ENCODE measurements around the gene PSMD5. TPM values are rescaled to one million over a fixed set of nuclear protein-coding genes. Genes with fewer than 3 reads are reported as not detected.

PSMD5 gene
- polyA plus RNA-seq, 1 experiment, result 22.0 TPM

DNA sequence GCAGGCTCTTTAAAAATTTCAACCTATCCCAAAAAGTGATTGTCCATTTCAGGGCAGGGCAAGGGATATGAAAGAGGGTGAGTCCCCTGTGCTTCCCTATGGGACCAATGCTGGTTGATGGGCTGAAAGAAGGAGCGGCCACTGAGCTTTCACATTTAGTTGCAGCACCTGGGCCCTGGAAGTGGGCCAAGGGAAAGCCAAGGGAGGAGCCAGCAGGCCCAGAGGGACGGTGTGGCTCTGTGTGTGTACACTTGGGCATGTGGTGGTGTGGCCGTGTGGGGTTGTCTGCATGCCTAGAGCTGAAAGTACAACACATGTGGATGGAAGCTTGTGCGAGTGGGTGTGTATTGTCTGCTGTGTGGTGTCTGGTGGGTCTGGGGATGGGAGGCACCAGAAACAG is 14.0 kb upstream of the PSMD5 start:
- Histone ChIP-seq H3K27me3 (ENCODE audit: control insufficient read depth, insufficient read depth, low read length) (no peaks in the 10 kb centered on the region), H3K4me3 (ENCODE audit: low read depth, low read length) (no peak overlapping the region), H3K36me3 (ENCODE audit: control insufficient read depth, insufficient read depth, low read length) (peaks cover 15% of the 10 kb centered on the region)
- DNase-seq (ENCODE audit: low read depth), result no peak
- TF ChIP-seq, protein P1, sequence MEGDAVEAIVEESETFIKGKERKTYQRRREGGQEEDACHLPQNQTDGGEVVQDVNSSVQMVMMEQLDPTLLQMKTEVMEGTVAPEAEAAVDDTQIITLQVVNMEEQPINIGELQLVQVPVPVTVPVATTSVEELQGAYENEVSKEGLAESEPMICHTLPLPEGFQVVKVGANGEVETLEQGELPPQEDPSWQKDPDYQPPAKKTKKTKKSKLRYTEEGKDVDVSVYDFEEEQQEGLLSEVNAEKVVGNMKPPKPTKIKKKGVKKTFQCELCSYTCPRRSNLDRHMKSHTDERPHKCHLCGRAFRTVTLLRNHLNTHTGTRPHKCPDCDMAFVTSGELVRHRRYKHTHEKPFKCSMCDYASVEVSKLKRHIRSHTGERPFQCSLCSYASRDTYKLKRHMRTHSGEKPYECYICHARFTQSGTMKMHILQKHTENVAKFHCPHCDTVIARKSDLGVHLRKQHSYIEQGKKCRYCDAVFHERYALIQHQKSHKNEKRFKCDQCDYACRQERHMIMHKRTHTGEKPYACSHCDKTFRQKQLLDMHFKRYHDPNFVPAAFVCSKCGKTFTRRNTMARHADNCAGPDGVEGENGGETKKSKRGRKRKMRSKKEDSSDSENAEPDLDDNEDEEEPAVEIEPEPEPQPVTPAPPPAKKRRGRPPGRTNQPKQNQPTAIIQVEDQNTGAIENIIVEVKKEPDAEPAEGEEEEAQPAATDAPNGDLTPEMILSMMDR (IDR thresholded peaks at IDR 0.05; ENCODE audit: insufficient read depth, low read depth, low read length), result no peak
- ChIA-PET POLR2A (no interaction called here), CTCF (interaction anchor here (1.2 to 1.4 kb wide), 2 partner anchors 10 to 101 kb away, joined by 3 to 4 read pairs; no protein-coding TSS in a partner anchor)

DNA sequence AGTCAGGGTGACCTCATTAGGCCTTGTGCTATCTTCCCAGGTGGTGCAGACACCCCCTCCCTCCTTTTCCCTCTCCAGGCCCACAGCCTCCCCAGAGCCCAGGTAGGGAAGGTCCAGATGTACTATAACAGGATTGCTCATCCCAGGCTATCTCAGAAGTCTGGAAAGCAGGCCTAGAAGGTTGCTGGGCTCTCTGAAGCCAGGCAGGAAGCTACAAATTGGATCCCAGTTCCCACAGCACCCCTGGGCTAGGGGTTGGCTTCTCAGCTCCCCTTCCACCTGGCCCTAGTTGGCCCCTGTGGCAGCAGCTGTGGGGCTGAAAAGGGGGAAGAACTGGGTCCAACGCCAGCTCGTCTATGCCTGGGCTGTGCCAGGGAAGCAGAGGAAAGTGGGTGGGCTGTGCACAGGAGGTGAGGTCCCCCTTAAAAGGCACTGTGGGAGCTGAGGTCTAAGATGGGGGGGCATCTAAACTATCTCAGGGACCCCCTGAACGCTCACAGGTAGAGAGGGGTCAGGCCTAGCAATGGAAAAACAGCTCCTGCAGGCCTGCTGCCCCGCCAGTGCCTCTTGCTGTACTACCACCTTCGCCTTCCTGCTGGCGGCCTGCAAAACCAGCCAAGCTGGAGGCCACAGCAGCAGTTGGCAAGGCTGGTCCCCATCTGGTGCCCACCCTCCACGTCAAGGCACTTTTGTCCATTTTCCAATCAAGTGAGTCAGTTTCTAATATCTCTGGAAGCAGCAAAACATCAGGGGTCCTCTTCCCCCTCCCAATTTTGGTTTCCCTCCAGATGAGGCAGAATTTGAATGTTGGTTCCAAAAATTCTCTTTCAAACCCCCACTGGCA is 13.3 kb upstream of the PSMD5 start:
- no peak for DNase-seq (ENCODE audit: low read depth)
- TF ChIP-seq, protein P1 (IDR thresholded peaks at IDR 0.05; ENCODE audit: insufficient read depth, low read depth, low read length), result no peak
- POLR2A ChIA-PET, result no interaction called here
- CTCF ChIA-PET, result interaction anchor here (1.4 kb wide), 1 partner anchor 10 kb away, joined by 4 read pairs; no protein-coding TSS in a partner anchor
- peaks cover 18% of the 10 kb centered on the region for H3K36me3 ChIP-seq (ENCODE audit: control insufficient read depth, insufficient read depth, low read length)
- no peaks in the 10 kb centered on the region for H3K27me3 ChIP-seq (ENCODE audit: control insufficient read depth, insufficient read depth, low read length)
- H3K4me3 ChIP-seq (ENCODE audit: low read depth, low read length), result no peak overlapping the region

DNA sequence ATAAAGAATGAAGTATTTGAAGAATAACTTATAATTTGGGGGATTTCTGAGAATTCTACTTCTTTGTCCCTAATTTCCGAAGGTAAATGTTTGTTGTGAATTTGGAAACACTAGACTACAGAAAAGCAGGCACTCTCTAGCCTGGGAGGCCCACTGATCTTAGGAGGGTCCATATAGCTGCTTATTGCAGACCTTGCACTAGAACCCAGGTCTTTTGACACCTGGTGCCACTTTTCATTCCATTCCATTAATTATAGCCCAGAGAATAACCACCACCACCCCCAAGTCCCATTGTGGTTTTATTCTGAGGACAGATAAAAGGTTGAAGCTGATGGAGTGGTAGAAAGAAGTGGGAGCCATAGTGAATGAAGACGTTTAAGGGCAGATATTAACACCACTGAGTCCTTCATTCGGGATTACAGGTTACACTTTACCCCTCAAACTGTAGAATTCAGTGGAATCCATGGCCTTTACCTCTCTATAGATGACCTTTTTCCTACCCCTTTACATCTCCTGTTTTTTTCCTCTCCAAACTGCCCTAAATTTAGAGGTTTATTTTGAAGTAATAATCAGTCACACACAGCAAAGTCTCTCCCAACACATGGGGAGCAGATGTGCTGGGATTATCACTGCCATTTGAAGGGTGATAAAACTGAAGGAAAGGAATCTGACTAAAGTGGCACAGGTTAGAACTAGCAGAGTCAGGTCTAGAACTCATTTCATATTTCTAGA is 12.0 kb upstream of the PSMD5 start:
- no peaks in the 10 kb centered on the region for H3K27me3 ChIP-seq (ENCODE audit: control insufficient read depth, insufficient read depth, low read length)
- ChIA-PET POLR2A (no interaction called here), CTCF (no interaction called here)
- H3K36me3 ChIP-seq (ENCODE audit: control insufficient read depth, insufficient read depth, low read length), result peaks cover 12% of the 10 kb centered on the region
- DNase-seq (ENCODE audit: low read depth), result no peak
- TF ChIP-seq, protein P1 (IDR thresholded peaks at IDR 0.05; ENCODE audit: insufficient read depth, low read depth, low read length), result no peak
- no peak overlapping the region for H3K4me3 ChIP-seq (ENCODE audit: low read depth, low read length)

DNA sequence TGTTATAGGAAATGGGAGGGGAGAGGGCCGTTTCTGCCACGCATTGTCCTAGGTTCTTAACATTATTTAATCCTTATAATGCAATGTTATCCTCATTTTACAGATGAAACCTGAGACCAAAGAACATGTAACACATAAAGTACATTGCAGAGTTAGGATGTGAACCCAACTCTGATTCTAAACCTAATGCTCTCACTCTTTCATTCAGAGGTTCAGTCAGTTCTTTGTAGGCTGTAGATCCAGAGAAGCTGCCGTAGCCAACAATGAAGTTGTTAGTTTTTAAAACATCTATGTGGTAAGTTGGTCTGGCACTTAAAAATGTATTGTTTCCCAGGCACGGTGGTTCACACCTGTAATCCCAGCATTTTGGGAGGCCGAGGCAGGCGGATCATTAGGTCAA is 10.5 kb upstream of the PSMD5 start:
- ChIA-PET POLR2A (no interaction called here), CTCF (interaction anchor here (1.1 kb wide), 1 partner anchor 98 kb away, joined by 4 read pairs; no protein-coding TSS in a partner anchor)
- DNase-seq (ENCODE audit: low read depth), result no peak
- Histone ChIP-seq H3K27me3 (ENCODE audit: control insufficient read depth, insufficient read depth, low read length) (no peaks in the 10 kb centered on the region), H3K4me3 (ENCODE audit: low read depth, low read length) (no peak overlapping the region), H3K36me3 (ENCODE audit: control insufficient read depth, insufficient read depth, low read length) (peaks cover 12% of the 10 kb centered on the region)
- TF ChIP-seq, protein P1 (IDR thresholded peaks at IDR 0.05; ENCODE audit: insufficient read depth, low read depth, low read length), result no peak

Data from BJ (cell line).